GM18508 (cell line): Measurements from ENCODE around the gene RPH3AL.
"Not testable (repeated sequence)": the region's sequence is repeated elsewhere in the genome, so short reads cannot be mapped to it uniquely, and the experiment has no call there.

Source experiments
- ATAC-seq: cut with Tn5 transposase; IDR thresholded peaks from one replicate; pipeline ENCODE4 v1.9.1; 2021; ENCODE audit warnings: moderate number of reproducible peaks; ENCODE audit not compliant: insufficient read depth, unreplicated experiment

The RPH3AL gene

GRCh38 chr17:321386-321941 is 31.1 kb downstream of the RPH3AL start:
- ATAC-seq, result no peak

DNA sequence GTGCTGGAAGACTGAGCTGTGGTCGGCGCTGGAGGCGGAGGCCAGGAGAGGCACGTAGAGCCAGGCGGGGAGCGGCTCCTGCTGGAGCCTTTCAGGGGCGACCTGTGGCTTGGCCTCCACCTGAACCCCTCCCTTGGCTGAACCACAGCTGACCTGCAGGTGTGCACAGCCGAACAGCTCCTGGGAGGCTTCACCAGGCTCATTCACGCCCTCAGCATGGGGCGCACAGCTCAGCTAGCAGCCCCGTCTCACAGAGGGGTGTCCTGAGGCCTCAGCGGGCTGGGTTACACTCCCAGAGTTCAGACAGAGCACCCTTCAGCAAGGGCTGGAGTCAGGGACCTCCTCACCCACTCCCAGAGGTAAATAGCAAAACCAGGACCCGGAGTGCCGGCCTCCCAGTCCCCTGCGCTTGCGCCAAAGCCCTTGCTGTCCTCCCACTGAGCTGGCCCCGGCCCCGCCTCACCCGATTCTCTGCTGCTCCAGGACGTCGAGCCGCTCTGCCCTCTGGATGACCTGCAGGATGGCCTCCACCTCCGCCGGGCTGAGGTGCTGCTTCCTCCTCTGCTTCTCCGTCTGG is 31.7 kb downstream of the RPH3AL start:
- no peak for ATAC-seq

DNA sequence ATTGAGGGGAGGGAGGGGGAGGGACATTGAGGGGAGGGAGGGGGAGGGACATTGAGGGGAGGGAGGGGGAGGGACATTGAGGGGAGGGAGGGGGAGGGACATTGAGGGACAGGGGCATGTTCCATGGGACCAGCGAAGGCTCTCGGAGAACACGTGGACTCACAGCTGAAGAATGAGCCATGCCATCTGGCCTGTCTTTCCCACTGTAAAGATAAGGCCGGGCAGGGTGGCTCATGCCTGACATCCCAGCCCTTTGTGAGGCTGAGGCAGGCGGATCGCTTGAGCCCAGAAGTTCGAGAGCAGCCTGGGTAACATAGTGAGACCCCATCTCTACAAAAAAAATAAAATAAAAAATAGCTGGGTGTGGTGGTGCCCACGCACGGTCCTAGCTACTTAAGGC is 32.5 kb downstream of the RPH3AL start:
- ATAC-seq, result no peak

- no peak for ATAC-seq
Measured at GRCh38 chr17:319266-319665, 33.3 kb downstream of the RPH3AL start.

DNA sequence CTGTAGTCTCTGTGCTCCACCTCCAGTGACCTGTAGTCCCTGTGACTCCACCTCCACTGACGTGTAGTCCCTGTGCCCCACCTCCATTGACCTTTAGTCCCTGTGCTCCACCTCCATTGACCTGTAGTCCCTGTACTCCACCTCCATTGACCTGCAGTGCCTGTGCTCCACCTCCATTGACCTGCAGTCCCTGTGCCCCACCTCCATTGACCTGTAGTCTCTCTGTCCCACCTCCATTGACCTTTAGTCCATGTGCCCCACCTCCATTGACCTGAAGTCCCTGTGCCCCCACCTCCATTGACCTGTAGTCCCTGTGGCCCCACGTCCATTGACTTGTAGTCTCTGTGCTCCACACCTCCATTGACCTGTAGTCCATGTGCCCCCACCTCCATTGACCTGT is 35.5 kb downstream of the RPH3AL start:
- not testable (repeated sequence) for ATAC-seq

DNA sequence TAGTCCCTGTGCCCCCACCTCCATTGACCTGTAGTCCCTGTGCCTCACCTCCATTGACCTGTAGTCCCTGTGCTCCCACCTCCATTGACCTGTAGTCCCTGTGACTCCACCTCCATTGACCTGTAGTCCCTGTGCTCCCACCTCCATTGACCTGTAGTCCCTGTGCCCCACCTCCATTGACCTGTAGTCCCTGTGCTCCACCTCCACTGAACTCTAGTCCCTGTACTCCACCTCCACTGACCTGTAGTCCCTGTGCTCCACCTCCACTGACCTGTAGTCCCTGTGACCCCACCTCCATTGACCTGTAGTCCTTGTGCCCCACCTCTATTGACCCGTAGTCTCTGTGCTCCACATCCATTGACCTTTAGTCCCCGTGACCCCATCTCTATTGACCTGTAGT is 37.2 kb downstream of the RPH3AL start:
- ATAC-seq, result not testable (repeated sequence)

DNA sequence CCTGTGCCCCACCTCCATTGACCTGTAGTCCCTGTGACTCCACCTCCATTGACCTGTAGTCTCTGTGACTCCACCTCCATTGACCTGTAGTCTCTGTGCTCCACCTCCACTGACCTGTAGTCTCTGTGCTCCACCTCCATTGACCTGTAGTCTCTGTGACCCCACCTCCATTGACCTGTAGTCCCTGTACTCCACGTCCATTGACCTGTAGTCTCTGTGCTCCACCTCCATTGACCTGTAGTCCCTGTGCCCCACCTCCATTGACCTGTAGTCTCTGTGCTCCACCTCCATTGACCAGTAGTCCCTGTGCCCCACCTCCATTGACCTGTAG is 38.0 kb downstream of the RPH3AL start:
- ATAC-seq, result not testable (repeated sequence)

DNA sequence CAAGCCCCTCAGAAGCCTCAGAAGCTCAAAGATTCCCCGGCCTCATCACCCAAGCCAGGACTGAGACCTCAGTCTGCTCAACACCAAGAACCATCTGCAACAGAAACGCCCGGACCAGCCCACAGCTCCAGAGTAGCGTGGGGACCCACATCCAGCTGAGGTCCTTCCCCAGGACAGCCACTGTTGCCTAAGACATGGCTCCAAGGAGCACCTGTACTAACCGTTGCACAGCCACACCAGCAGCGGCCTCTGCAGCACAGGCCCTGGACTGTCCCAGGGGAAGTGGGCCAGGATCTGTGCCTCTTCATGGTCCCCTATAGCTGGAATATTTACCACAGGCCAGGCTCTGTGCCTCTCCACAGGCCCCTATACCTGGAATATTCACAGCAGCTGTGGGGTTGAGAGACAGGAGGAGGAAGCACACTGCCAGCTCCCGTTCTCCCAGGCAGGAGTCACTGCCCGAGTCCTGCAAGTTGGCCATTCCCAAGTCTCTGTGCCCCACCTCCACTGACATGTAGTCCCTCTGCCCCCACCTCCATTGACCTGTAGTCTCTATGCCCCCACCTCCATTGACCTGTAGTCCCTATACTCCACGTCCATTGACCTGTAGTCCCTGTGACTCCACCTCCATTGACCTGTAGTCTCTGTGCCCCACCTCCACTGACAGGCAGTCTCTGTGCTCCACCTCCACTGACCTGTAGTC is 38.5 kb downstream of the RPH3AL start:
- ATAC-seq, result no peak

- no peak for ATAC-seq
Measured at GRCh38 chr17:313231-313630, 39.4 kb downstream of the RPH3AL start.

DNA sequence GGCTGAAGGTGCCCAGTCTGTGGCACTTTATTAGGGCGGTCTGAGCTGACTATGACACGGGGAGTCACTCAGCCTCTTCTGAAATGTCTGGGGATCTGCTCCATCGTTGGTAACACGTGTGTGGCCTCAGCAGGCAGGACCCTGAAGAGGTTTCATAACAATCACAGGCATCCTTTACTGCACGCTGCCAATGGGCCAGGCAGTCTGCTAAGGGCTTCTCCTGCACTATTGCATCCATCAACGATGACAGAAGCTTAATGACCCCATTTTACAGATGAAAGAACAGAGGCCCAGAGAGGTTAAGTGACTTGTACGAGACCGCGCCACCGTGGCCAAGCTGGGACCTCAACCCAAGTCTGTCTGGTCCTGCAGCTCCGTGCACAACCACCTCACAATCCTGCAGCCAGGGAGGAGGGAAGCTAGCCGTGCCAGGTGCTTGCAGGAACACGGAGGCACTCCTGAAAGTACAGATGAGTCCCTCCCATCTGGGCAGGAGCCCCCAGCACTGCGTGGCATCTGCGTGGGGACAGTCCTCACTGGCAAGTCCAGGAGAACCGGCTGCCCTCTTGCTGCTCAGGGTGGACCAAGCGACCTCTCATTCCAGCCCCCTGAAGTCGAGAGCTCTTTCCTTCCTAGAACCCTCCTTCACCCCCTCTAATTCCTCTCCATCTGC is 40.0 kb downstream of the RPH3AL start:
- ATAC-seq, result no peak

DNA sequence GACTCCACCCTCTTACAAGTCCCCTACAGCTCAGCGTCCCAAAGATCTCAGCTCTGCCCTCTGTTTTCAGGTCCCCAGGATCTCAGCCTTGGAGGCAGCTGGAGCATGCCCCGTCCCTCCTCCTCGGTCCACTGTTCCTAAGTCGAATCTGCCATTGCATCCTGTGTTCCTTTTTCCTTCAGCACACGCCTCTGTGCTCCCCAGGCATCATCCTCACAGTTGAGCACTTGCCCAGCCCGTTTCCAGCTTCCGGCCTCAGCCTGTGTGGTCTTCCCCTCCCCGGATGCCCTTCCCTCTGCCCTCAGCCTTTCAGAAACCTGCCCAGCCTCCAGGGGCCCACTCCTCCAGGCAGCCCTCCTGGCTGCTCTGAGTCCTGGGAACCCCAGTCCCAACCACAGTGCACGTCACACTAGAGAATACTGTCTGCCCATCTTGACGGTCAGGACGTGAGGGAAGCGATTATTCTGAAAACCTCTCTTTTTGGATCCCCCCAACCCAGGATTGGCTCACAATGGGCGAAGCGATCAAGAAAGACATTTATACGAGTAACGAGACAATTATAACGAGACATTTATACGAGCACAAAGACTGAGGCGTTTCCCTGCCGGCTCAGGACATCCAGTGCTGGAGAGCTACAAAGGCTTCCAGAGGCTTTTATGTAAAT is 41.4 kb downstream of the RPH3AL start:
- ATAC-seq, result no peak

- ATAC-seq, result no peak
Measured at GRCh38 chr17:310111-311010, 42.2 kb downstream of the RPH3AL start.

- no peak for ATAC-seq
Measured at GRCh38 chr17:309361-309888, 43.2 kb downstream of the RPH3AL start.

DNA sequence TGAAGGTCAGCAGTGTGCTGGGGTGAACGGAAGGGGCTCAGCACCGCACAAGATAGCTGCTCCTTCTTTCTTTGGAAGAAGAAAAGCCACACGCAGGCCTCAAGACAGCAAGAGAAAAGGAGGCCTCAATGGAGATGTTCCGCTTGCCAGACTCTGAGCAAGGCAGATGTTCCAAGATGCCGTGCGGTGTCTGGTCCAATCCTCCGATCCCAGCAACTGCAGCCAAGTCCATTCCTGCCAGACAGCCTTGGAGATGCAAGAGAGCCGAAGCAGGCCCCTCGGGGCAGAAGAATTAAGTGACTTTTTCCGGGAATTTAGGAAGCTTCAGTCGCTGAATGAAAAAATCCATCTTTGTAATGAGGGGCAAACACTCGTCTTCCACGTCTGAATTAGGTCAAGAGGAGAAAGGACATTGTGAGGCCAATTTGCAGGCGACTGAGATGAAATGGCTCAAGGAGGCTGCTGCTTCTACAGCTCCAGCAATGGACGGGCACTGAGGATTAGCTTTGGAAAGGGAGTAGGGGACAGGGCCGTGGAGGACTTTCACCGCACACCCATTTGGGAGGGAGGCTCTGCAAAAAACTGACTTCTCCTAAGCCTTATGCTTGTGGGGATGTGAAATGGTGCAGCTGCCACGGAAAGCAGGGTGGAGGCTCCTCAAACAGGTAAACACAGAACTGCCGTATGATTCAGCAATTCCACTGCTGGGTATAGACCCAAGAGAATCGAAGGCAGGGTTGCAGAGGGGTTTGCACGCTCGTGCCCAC is 44.7 kb downstream of the RPH3AL start:
- ATAC-seq, result no peak

GRCh38 chr17:307295-307691 is 45.3 kb downstream of the RPH3AL start:
- no peak for ATAC-seq

GRCh38 chr17:306536-307294 is 45.9 kb downstream of the RPH3AL start:
- ATAC-seq, result no peak

DNA sequence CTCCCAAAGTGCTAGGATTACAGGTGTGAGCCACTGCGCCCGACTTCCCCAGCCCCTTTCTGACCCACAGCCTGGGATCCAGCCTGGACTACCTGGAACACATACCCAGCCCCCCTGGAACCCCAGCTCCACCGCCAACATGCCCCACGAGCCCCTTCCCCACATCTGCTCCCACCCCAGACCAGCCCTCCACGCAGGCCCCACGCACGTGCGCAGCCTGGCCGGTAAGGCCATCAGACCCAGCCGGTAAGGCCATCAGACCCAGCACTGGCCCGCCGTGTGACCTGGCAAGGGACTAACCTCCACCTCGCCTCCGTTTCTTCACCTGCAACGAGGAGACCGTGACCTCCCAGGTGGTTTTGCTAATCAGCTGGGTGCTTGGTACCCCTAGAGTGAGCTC is 46.5 kb downstream of the RPH3AL start:
- no peak for ATAC-seq
